CD4-positive, alpha-beta T cell (primary cell): ENCODE results near the gene B9D1. TPM values are rescaled to one million over a fixed set of nuclear protein-coding genes. Genes with fewer than 3 reads are reported as not detected.
A peak's percentile ranks its signal among the peaks of the same experiment; 100 is the strongest.

Experiments
- ATAC-seq: fragments of 200-7000 bp; cut with Tn5 transposase; one replicate; pipeline ENCODE4 v1.10.0; 2022; ENCODE audit warnings: mild to moderate bottlenecking; ENCODE audit not compliant: poor library complexity
- CTCF ChIA-PET: fragments of 350-600 bp; sonication (Branson Sonifier 250); formaldehyde crosslinking; loops from one replicate; lab custom pipeline; 2021; ENCODE audit warnings: antibody characterized with exemption, inconsistent platforms; lab: Charles Lee
- POLR2A ChIA-PET: fragments of 350-600 bp; sonication (Branson Sonifier 250); formaldehyde crosslinking; loops from one replicate; lab custom pipeline; 2021; ENCODE audit warnings: antibody characterized with exemption, inconsistent platforms; lab: Charles Lee
- DNase-seq, 14 experiments: peaks; one replicate each; pipeline ENCODE4 v3.0.0-alpha.2; 2013 to 2020; ENCODE audit warnings: mixed read lengths in 2 of 14
- H3K27ac ChIP-seq, 2 donors: one replicate each; pipeline versions ENCODE4 v1.5.1 to v1.7.0; 2013; ENCODE audit warnings: low read length in 2 of 2, low read depth in 1 of 2, mild to moderate bottlenecking in 1 of 2
- H3K27me3 ChIP-seq, 2 experiments: 1 replicate in 1 of 2; 2 replicates in 1 of 2; pipeline versions ENCODE4 v1.6.1 to v1.7.0; 2013; ENCODE audit warnings: low read length in 2 of 2, control low read depth in 1 of 2, mild to moderate bottlenecking in 1 of 2, moderate library complexity in 1 of 2; ENCODE audit not compliant: insufficient read depth in 2 of 2, control insufficient read depth in 1 of 2
- H3K36me3 ChIP-seq: one replicate; pipeline ENCODE4 v1.6.1; 2013; ENCODE audit warnings: low read length, control low read depth; ENCODE audit not compliant: insufficient read depth
- H3K4me1 ChIP-seq: one replicate; pipeline ENCODE4 v1.6.1; 2013; ENCODE audit warnings: low read length, control low read depth; ENCODE audit not compliant: insufficient read depth
- H3K4me3 ChIP-seq: one replicate; pipeline ENCODE4 v1.5.1; 2013; ENCODE audit warnings: mild to moderate bottlenecking, low read length, moderate library complexity
- H3K9me3 ChIP-seq, 2 experiments: 1 replicate in 1 of 2; 2 replicates in 1 of 2; pipeline versions ENCODE4 v1.6.1 to v1.7.0; 2013; ENCODE audit warnings: low read length in 2 of 2, mild to moderate bottlenecking in 2 of 2, control low read depth in 1 of 2, moderate library complexity in 1 of 2; ENCODE audit not compliant: control insufficient read depth in 1 of 2, insufficient read depth in 1 of 2
- H3K27ac Mint-ChIP-seq: one replicate; pipeline ENCODE4 v1.8.0; 2020; ENCODE audit warnings: mixed read lengths
- H3K27me3 Mint-ChIP-seq: one replicate; pipeline ENCODE4 v1.8.0; 2021; ENCODE audit warnings: mixed read lengths
- H3K36me3 Mint-ChIP-seq: one replicate; pipeline ENCODE4 v1.8.0; 2021; ENCODE audit warnings: low read depth, mixed read lengths
- H3K4me1 Mint-ChIP-seq: one replicate; pipeline ENCODE4 v1.8.0; 2021; ENCODE audit warnings: low read depth, mixed read lengths
- H3K4me3 Mint-ChIP-seq: one replicate; pipeline ENCODE4 v1.8.0; 2020; ENCODE audit warnings: mild to moderate bottlenecking, mixed read lengths
- H3K9me3 Mint-ChIP-seq: one replicate; pipeline ENCODE4 v1.8.0; 2020; ENCODE audit warnings: mixed read lengths
- intact Hi-C, 2 experiments: fragments of 100-400 bp; cut with DNase I in 1 of 2; cut with micrococcal nuclease in 1 of 2; formaldehyde crosslinking; loops; one replicate each; pipeline versions ENCODE4 v1.15.1 to v1.9.0; 2023 to 2025; cut with DNase I, micrococcal nuclease
- total RNA-seq, 174 experiments: library from RNA in 2 of 174; stranded (reverse) in 2 of 174; gene quantifications; one replicate each; pipeline ENCODE4 v1.2.3 and lab custom pipeline; 2021 to 2026
- TF ChIP-seq, protein P1 (sequence below): fragments of 200-600 bp; IDR thresholded peaks from one replicate; pipeline ENCODE4 v1.8.0; 2022; ENCODE audit warnings: antibody characterized with exemption, mild to moderate bottlenecking

The B9D1 gene
- total RNA-seq, 2 experiments from 2014 or later = 0.66 to 0.73 TPM

DNA sequence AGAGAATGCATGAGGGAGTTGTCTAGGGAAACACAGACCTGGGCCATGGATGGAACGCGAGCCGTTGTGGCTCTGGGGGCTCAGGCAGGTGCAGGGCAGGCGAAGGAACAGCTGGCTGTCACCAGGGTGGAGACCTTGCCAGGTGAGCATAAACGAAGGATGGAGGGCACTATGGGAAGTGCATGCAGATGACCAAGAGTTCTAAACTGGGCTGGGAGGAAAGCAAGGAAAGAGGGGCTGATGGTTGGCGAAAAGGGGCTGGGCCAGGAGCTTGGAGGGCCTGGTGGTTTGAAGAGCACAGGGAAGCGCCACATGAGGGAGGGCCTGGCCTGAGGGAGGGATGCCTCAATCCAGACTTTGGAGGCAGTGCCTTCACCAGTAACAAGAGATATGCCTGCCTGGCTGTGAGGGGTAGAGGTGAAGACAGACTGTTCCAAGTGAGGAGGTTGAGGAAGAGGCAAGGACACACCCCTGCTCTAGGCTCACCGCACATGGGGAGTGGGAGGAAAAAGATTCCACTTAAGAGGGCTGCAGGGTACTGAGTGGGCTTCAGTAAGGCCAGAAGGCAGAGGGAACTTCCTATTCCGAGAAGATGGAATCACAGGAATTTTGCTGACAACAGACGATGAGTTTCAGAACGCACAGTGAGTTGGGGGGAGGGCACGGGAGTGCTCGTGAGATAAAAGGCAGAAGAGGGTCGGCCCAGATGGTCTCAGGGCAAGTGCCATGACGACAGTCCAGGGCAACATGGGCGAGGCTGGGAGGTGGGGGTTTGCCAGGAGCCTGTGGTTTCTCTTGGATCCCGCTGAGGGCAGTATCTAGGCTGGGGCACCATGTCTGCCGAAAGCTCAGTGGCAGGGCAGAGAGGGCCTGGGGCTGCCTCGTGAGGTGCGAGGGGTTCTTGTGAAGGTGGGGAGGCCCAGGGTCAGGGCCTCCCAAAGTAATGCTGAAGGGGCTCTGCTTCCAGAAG is 20.6 kb downstream of the B9D1 start:
- Mint-ChIP-seq H3K4me1 (no peaks in the 10 kb centered on the region), H3K36me3 (no peaks in the 10 kb centered on the region), H3K27ac (no peak overlapping the region), H3K4me3 (no peak overlapping the region), H3K9me3 (no peaks in the 10 kb centered on the region), H3K27me3 (peaks cover 37% of the 10 kb centered on the region)
- TF ChIP-seq, protein P1, sequence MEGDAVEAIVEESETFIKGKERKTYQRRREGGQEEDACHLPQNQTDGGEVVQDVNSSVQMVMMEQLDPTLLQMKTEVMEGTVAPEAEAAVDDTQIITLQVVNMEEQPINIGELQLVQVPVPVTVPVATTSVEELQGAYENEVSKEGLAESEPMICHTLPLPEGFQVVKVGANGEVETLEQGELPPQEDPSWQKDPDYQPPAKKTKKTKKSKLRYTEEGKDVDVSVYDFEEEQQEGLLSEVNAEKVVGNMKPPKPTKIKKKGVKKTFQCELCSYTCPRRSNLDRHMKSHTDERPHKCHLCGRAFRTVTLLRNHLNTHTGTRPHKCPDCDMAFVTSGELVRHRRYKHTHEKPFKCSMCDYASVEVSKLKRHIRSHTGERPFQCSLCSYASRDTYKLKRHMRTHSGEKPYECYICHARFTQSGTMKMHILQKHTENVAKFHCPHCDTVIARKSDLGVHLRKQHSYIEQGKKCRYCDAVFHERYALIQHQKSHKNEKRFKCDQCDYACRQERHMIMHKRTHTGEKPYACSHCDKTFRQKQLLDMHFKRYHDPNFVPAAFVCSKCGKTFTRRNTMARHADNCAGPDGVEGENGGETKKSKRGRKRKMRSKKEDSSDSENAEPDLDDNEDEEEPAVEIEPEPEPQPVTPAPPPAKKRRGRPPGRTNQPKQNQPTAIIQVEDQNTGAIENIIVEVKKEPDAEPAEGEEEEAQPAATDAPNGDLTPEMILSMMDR = no peak
- H3K4me1 ChIP-seq = no peaks in the 10 kb centered on the region
- POLR2A ChIA-PET = no interaction called here
- ATAC-seq = no peak
- peak in 1 of 14 experiments; percentile 3 for DNase-seq
- no peak overlapping the region for H3K4me3 ChIP-seq
- H3K27ac ChIP-seq = no peak overlapping the region
- H3K27me3 ChIP-seq = peaks cover 4 to 7% of the 10 kb centered on the region in 2 experiments
- no peaks in the 10 kb centered on the region for H3K36me3 ChIP-seq
- CTCF ChIA-PET = no interaction called here
- intact Hi-C loops = no loop called here
- no peaks in the 10 kb centered on the region for H3K9me3 ChIP-seq

DNA sequence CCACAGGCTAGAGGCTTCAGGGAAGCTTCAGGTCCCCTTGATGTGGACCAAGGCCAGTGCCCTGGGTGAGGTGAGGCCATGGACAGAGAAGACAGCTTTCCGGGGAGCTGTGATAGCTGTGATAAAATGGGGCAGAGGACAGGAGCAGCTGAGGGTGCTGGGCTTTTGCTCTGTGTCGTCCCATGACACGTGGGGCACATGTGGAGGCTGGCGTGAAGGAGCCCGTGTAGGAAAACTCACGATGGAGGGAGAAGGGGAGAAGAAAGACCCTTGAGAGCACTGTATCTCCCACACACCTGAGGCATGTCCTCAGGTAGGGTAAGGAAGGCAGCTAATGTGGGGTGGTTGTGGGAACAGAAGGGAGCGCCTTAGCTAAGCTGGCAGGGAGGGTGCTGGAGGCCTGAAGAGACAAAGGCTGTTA is 21.3 kb downstream of the B9D1 start:
- Histone ChIP-seq H3K4me3 (no peak overlapping the region), H3K36me3 (no peaks in the 10 kb centered on the region), H3K4me1 (no peaks in the 10 kb centered on the region), H3K27ac (no peak overlapping the region), H3K27me3 (peaks cover 5 to 9% of the 10 kb centered on the region in 2 experiments), H3K9me3 (no peaks in the 10 kb centered on the region)
- Mint-ChIP-seq H3K36me3 (no peaks in the 10 kb centered on the region), H3K9me3 (no peaks in the 10 kb centered on the region), H3K27ac (no peak overlapping the region), H3K27me3 (peaks cover 39% of the 10 kb centered on the region), H3K4me3 (no peak overlapping the region), H3K4me1 (no peaks in the 10 kb centered on the region)
- peak in 1 of 14 experiments; percentile 7 for DNase-seq
- no peak for ATAC-seq
- intact Hi-C loops = no loop called here
- TF ChIP-seq, protein P1 = no peak
- ChIA-PET POLR2A (no interaction called here), CTCF (no interaction called here)

DNA sequence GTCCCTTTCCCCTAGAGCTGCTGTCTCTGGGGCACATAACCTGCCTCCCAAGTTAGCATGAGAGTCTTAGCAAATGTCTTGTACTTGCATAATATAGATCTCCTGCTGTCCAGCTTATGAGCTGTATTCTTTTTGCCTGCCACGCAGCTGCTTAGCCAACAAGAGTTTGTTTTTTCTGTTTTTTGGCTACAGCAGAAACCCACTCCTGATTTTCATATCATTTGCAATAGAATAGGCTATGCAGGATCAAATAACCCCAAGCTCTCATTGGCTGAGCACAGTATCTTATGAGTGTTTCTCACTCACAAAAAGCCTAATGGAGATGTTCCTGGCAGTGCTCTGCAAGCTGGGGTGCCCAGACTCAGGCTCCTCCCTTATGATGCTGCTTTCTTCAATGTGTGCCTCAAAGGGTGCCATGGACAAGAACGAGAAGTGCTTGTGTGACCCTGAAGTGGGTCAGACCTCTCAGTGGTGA is 23.1 kb downstream of the B9D1 start:
- intact Hi-C loops = no loop called here

More for the DNA sequence above, 23.1 kb downstream of the B9D1 start:
- no peak for ATAC-seq
- Mint-ChIP-seq H3K9me3 (no peaks in the 10 kb centered on the region), H3K27ac (no peak overlapping the region), H3K36me3 (no peaks in the 10 kb centered on the region), H3K4me1 (no peaks in the 10 kb centered on the region), H3K27me3 (peaks cover 44% of the 10 kb centered on the region), H3K4me3 (no peak overlapping the region)
- no peaks in the 10 kb centered on the region for H3K9me3 ChIP-seq
- no peak overlapping the region for H3K27ac ChIP-seq
- ChIA-PET POLR2A (no interaction called here), CTCF (interaction anchor here (1.0 kb wide), 1 partner anchor 24 kb away, joined by 3 read pairs; no protein-coding TSS in a partner anchor)
- H3K4me1 ChIP-seq = no peaks in the 10 kb centered on the region
- H3K4me3 ChIP-seq = no peak overlapping the region
- DNase-seq = no peak
- H3K36me3 ChIP-seq = no peaks in the 10 kb centered on the region
- H3K27me3 ChIP-seq = peaks cover 5 to 9% of the 10 kb centered on the region in 2 experiments
- TF ChIP-seq, protein P1 = no peak
